Vagina (tissue), 2 donors: ENCODE results near the gene PARVB. TPM values are rescaled to one million over a fixed set of nuclear protein-coding genes. Genes with fewer than 3 reads are reported as not detected.

Experiments used
- DNase-seq, 2 donors: peaks; one replicate each; pipeline ENCODE4 v3.0.0-alpha.2; 2017; ENCODE audit errors: extremely low spot score in 2 of 2
- H3K27ac ChIP-seq: fragments of 200-600 bp; sonication (generic); one replicate; pipeline ENCODE4 v1.5.1; 2019
- H3K27me3 ChIP-seq: fragments of 200-600 bp; sonication (generic); one replicate; pipeline ENCODE4 v1.5.1; 2019
- H3K36me3 ChIP-seq, 2 donors: fragments of 200-600 bp; sonication (generic); one replicate each; pipeline ENCODE4 v1.5.1; 2017 to 2019
- H3K4me1 ChIP-seq: fragments of 200-600 bp; sonication (generic); one replicate; pipeline ENCODE4 v1.5.1; 2019
- H3K4me3 ChIP-seq, 2 donors: fragments of 200-600 bp; sonication (generic); 1 replicate in 1 of 2; 2 replicates in 1 of 2; pipeline ENCODE4 v1.5.1; 2016 to 2019
- H3K9me3 ChIP-seq: fragments of 200-600 bp; sonication (generic); one replicate; pipeline ENCODE4 v1.5.1; 2019
- POLR2A ChIP-seq, 2 donors: fragments of 450-650 bp; IDR thresholded peaks; one replicate each; pipeline ENCODE4 v1.6.1; 2017; ENCODE audit warnings: antibody characterized with exemption in 2 of 2, mild to moderate bottlenecking in 2 of 2, moderate library complexity in 2 of 2
- POLR2AphosphoS5 ChIP-seq, 2 donors: sonication (generic); formaldehyde crosslinking; IDR thresholded peaks; one replicate each; pipeline ENCODE4 v1.9.0; 2017; ENCODE audit warnings: antibody characterized with exemption in 2 of 2, mild to moderate bottlenecking in 2 of 2, low read depth in 1 of 2; ENCODE audit not compliant: insufficient read depth in 1 of 2
- intact Hi-C: fragments of 100-400 bp; cut with DNase I; formaldehyde crosslinking; loops from one replicate; pipeline ENCODE4 v1.15.1; 2023
- total RNA-seq: library from RNA; depleted of rRNA; stranded (reverse); fragments of >200 nt; gene quantifications from one replicate; pipeline ENCODE4 v1.2.3, GENCODE V29; 2016
- TF ChIP-seq, protein P1 (sequence below), 3 experiments: fragments of 450-650 bp in 2 of 3; fragments of 200-600 bp in 1 of 3; sonication (generic) in 1 of 3; IDR thresholded peaks; one replicate each; pipeline ENCODE4 v1.5.1; 2017 to 2019; ENCODE audit warnings: antibody characterized with exemption in 3 of 3, mild to moderate bottlenecking in 2 of 3, moderate library complexity in 2 of 3

Gene PARVB
- total RNA-seq, 1 donor from 2014 or later: 11.3 TPM

DNA sequence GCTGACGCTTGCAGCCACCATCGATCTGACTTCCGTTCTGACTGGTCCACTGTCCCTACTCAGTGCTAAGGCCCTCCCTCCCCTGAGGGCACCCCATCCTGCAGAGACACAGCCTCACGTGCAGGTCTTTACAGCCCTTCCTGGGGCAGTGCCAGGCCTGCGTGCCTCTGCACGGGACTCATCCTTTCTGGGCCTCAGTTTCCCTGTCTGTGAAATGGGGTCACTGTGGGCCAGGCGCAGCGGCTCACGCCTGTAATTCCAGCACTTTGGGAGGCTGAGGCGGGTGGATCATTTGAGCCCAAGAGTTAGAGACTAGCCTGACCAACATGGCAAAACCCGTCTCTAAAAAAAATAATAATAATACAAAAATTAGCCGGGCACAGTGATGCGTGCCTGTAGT, 138.9 kb downstream of the PARVB start:
- DNase-seq: no peak
- TF ChIP-seq POLR2A (IDR thresholded peaks at IDR 0.05) (no peak), POLR2AphosphoS5 (IDR thresholded peaks at IDR 0.05; ENCODE audit: insufficient read depth in 1 of 2, low read depth in 1 of 2) (no peak)
- TF ChIP-seq, protein P1, sequence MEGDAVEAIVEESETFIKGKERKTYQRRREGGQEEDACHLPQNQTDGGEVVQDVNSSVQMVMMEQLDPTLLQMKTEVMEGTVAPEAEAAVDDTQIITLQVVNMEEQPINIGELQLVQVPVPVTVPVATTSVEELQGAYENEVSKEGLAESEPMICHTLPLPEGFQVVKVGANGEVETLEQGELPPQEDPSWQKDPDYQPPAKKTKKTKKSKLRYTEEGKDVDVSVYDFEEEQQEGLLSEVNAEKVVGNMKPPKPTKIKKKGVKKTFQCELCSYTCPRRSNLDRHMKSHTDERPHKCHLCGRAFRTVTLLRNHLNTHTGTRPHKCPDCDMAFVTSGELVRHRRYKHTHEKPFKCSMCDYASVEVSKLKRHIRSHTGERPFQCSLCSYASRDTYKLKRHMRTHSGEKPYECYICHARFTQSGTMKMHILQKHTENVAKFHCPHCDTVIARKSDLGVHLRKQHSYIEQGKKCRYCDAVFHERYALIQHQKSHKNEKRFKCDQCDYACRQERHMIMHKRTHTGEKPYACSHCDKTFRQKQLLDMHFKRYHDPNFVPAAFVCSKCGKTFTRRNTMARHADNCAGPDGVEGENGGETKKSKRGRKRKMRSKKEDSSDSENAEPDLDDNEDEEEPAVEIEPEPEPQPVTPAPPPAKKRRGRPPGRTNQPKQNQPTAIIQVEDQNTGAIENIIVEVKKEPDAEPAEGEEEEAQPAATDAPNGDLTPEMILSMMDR (IDR thresholded peaks at IDR 0.05): no peak
- H3K9me3 ChIP-seq: no peaks in the 10 kb centered on the region
- no peaks in the 10 kb centered on the region for H3K4me1 ChIP-seq
- H3K27me3 ChIP-seq: no peaks in the 10 kb centered on the region
- H3K36me3 ChIP-seq: peaks cover 0 to 3% of the 10 kb centered on the region in 2 donors
- intact Hi-C loops: no loop called here
- H3K27ac ChIP-seq: no peak overlapping the region
- H3K4me3 ChIP-seq: no peak overlapping the region

DNA sequence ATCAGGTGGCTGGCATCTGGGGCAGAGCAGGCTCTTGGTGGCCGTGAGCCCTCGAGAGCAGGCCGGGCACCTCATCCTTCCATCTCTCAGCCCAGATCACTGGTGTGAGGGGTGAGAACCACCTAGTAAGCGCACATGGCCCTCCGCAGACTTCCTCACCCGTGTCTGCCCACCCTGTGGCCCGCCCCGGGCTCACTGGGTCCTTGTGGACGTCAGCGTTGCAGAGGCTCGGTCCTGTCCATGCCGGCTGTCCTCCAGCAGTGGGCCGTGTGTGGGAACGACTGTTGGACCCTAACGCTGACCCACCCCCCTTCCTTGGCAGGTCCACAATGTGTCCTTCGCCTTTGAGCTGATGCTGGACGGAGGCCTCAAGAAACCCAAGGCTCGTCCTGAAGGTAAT, 139.4 kb downstream of the PARVB start:
- Histone ChIP-seq H3K9me3 (no peaks in the 10 kb centered on the region), H3K4me1 (no peaks in the 10 kb centered on the region), H3K4me3 (no peak overlapping the region), H3K36me3 (no peaks in the 10 kb centered on the region), H3K27ac (no peak overlapping the region), H3K27me3 (no peaks in the 10 kb centered on the region)
- intact Hi-C loops: no loop called here
- TF ChIP-seq, protein P1 (IDR thresholded peaks at IDR 0.05): no peak
- TF ChIP-seq POLR2AphosphoS5 (IDR thresholded peaks at IDR 0.05; ENCODE audit: insufficient read depth in 1 of 2, low read depth in 1 of 2) (no peak), POLR2A (IDR thresholded peaks at IDR 0.05) (no peak)
- no peak for DNase-seq

DNA sequence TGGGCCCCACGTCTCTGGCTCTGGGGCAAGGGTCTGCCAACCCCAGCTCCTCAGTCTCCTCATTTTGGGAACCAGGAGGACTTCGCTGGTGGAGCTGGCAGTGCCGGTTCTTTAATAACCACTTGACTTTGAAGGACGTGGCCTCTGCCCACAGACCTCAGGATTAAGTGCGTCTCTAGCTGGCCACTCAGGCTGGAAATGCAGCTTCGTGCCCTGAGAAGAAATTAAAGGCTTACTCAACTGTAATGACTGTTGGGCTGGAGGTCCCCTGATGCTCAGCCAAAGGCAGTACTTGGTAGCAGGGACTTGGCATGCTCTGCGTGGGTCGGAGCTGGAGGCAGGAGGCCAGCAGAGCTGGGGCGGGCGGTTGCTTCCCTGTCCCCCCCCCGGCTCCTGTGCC, 139.9 kb downstream of the PARVB start:
- no peaks in the 10 kb centered on the region for H3K4me1 ChIP-seq
- no peak for DNase-seq
- intact Hi-C loops: no loop called here
- H3K27ac ChIP-seq: no peak overlapping the region
- no peaks in the 10 kb centered on the region for H3K36me3 ChIP-seq
- H3K9me3 ChIP-seq: no peaks in the 10 kb centered on the region
- no peak for TF ChIP-seq POLR2A (IDR thresholded peaks at IDR 0.05)
- TF ChIP-seq, protein P1 (IDR thresholded peaks at IDR 0.05): no peak
- TF ChIP-seq POLR2AphosphoS5 (IDR thresholded peaks at IDR 0.05; ENCODE audit: insufficient read depth in 1 of 2, low read depth in 1 of 2): no peak
- no peak overlapping the region for H3K4me3 ChIP-seq
- no peaks in the 10 kb centered on the region for H3K27me3 ChIP-seq

DNA sequence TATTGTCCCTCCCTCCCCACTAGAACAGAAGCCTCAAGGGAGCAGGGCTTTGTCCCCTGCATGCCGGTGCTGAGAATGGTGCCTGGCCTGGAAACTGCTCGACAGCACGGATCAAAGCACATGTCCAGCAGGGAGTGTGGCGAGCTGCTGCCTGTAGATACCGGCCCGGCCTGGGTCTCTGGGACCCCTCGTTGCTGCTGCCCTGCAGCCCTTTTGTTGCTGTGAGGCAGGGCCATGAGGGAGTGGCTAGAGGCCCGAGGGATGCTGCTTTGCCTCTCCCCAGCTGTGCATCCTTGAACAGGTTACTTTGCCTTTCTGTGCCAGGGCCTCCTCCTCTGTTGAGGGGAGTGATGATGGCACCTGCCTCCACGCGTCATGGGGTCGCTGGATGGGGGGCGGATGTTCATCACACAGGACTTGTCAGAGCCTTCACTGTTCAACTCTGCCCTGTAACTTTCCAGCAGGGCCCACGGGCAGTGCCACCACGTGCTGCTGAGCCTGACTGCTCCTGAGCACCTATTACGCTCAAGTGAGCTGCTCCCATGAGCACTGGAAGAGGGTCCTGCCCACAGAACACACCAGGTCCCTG, 141.3 kb downstream of the PARVB start:
- DNase-seq: no peak
- H3K4me1 ChIP-seq: no peaks in the 10 kb centered on the region
- H3K36me3 ChIP-seq: no peaks in the 10 kb centered on the region
- intact Hi-C loops: no loop called here
- no peaks in the 10 kb centered on the region for H3K27me3 ChIP-seq
- no peak for TF ChIP-seq POLR2A (IDR thresholded peaks at IDR 0.05)
- TF ChIP-seq, protein P1 (IDR thresholded peaks at IDR 0.05): no peak
- TF ChIP-seq POLR2AphosphoS5 (IDR thresholded peaks at IDR 0.05; ENCODE audit: insufficient read depth in 1 of 2, low read depth in 1 of 2): no peak
- no peak overlapping the region for H3K4me3 ChIP-seq
- no peaks in the 10 kb centered on the region for H3K9me3 ChIP-seq
- H3K27ac ChIP-seq: no peak overlapping the region

DNA sequence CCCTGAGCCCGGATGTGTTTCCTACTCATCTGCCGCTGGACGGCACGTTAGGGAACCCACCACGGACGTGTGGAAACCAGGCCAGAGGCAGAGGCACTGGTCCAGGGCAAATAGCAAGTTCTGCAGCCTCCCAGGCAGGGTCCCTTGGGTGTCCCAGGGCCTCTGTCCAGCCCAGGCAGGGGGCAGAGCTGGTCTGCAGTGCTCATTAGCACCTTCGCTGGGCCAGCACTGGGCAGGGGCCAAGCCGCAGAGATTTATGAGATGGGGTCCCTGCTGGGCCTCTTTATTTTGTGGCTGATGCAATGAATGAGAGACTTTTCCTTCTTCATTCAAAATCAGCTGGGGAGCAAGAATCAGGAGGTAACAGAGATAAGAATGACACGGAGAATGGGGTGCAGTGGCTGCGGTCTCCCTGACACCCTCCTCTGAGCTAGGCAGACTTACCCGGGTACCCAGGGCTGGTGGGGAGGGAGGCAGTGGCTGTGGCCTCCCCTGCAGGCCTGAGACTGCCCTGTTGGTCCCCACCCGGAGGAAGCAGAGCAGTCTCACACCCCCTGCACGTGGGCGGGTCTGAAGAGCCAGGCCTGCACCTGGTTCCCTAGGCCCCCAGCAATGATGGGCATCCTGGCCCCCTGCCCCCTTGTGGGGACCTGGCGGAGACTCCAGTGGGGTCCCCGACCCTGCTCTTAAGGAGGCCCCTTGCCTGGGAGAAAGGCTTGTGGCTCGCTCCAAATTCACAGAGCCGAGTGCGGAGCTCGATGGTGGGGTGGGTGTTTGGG, 142.6 kb downstream of the PARVB start:
- Histone ChIP-seq H3K4me3 (no peak overlapping the region), H3K9me3 (no peaks in the 10 kb centered on the region), H3K27me3 (no peaks in the 10 kb centered on the region), H3K36me3 (no peaks in the 10 kb centered on the region), H3K27ac (no peak overlapping the region), H3K4me1 (no peaks in the 10 kb centered on the region)
- intact Hi-C loops: no loop called here
- no peak for TF ChIP-seq POLR2AphosphoS5 (IDR thresholded peaks at IDR 0.05; ENCODE audit: insufficient read depth in 1 of 2, low read depth in 1 of 2)
- TF ChIP-seq POLR2A (IDR thresholded peaks at IDR 0.05): no peak
- TF ChIP-seq, protein P1 (IDR thresholded peaks at IDR 0.05): no peak
- no peak for DNase-seq
